ENCODE results near the gene ALOX15B. TPM values are rescaled to one million over a fixed set of nuclear protein-coding genes. Genes with fewer than 3 reads are reported as not detected.

ALOX15B gene
- polyA plus RNA-seq, 3 donors = 1.7 to 2.8 (median 2.0) TPM

- H3K27ac ChIP-seq (ENCODE audit: low read depth in 1 of 2, low read length in 2 of 2) = peak overlapping the region in 1 of 2 donors; percentile 52
- DNase-seq = peak in 1 of 3 donors; percentile 37
- no peaks in the 10 kb centered on the region for H4K20me1 ChIP-seq (ENCODE audit: insufficient read depth, low read length)
- H3K4me1 ChIP-seq (ENCODE audit: control insufficient read depth in 1 of 2, insufficient read depth in 2 of 2, low read length in 2 of 2) = peaks cover 79 to 91% of the 10 kb centered on the region in 2 donors
- peak overlapping the region; percentile 22 for H3K4me2 ChIP-seq (replicated peaks; ENCODE audit: extremely low read depth, low read length, poor library complexity, severe bottlenecking)
- 93% methylated on average over 5 of the region's 9 CpGs for WGBS (ENCODE audit: insufficient coverage)
- intact Hi-C loops (cut with micrococcal nuclease) = no loop called here
- peak overlapping the region in 1 of 2 donors; percentile 66 for H3K4me3 Mint-ChIP-seq
- peaks cover 0 to 2% (median 0%) of the 10 kb centered on the region in 7 donors for H3K9me3 Mint-ChIP-seq
- H3K79me2 ChIP-seq (ENCODE audit: insufficient read depth, low read length) = no peaks in the 10 kb centered on the region
- no peaks in the 10 kb centered on the region for H3K36me3 ChIP-seq (replicated peaks in 1 of 2; ENCODE audit: control insufficient read depth in 1 of 2, insufficient read depth in 2 of 2, low read length in 2 of 2)
- peak overlapping the region in 1 of 3 experiments; percentile 21 for H3K4me3 ChIP-seq (replicated peaks in 1 of 3; ENCODE audit: low read depth in 2 of 3, low read length in 3 of 3)
- no peaks in the 10 kb centered on the region for H3K9me3 ChIP-seq (replicated peaks in 1 of 2; ENCODE audit: control insufficient read depth in 1 of 2, insufficient read depth in 1 of 2, low read length in 2 of 2)
- peaks cover 81% of the 10 kb centered on the region for H3K4me1 Mint-ChIP-seq
- H2AFZ ChIP-seq (ENCODE audit: insufficient read depth, low read depth, low read length, poor library complexity, severe bottlenecking) = peak overlapping the region; percentile 11
- TF ChIP-seq CTCF (IDR thresholded peaks at IDR 0.05) = no peak
- peaks cover 0 to 5% (median 3%) of the 10 kb centered on the region in 3 donors for H3K27me3 Mint-ChIP-seq (ENCODE audit: low read depth in 3 of 3)
- H3K36me3 Mint-ChIP-seq = peaks cover 7 to 10% of the 10 kb centered on the region in 2 donors
- peak overlapping the region; percentile 52 to 79 (median 71) for H3K27ac Mint-ChIP-seq
- no peak overlapping the region for H3K9ac ChIP-seq (ENCODE audit: insufficient read depth, low read length, poor library complexity, severe bottlenecking)
- no peaks in the 10 kb centered on the region for H3K27me3 ChIP-seq (ENCODE audit: control insufficient read depth in 2 of 2, insufficient read depth in 2 of 2, low read length in 2 of 2)
Measured at GRCh38 chr17:8020776-8021564, 17.9 kb upstream of the ALOX15B start.

GRCh38 chr17:8021565-8022359 is 17.1 kb upstream of the ALOX15B start:
- Histone ChIP-seq H3K27ac (ENCODE audit: low read depth in 1 of 2, low read length in 2 of 2) (no peak overlapping the region), H4K20me1 (ENCODE audit: insufficient read depth, low read length) (no peaks in the 10 kb centered on the region), H3K4me1 (ENCODE audit: control insufficient read depth in 1 of 2, insufficient read depth in 2 of 2, low read length in 2 of 2) (peaks cover 71 to 83% of the 10 kb centered on the region in 2 donors), H2AFZ (ENCODE audit: insufficient read depth, low read depth, low read length, poor library complexity, severe bottlenecking) (no peak overlapping the region), H3K79me2 (ENCODE audit: insufficient read depth, low read length) (no peaks in the 10 kb centered on the region), H3K9me3 (replicated peaks in 1 of 2; ENCODE audit: control insufficient read depth in 1 of 2, insufficient read depth in 1 of 2, low read length in 2 of 2) (no peaks in the 10 kb centered on the region), H3K36me3 (replicated peaks in 1 of 2; ENCODE audit: control insufficient read depth in 1 of 2, insufficient read depth in 2 of 2, low read length in 2 of 2) (no peaks in the 10 kb centered on the region), H3K4me3 (replicated peaks in 1 of 3; ENCODE audit: low read depth in 2 of 3, low read length in 3 of 3) (no peak overlapping the region), H3K9ac (ENCODE audit: insufficient read depth, low read length, poor library complexity, severe bottlenecking) (no peak overlapping the region), H3K27me3 (ENCODE audit: control insufficient read depth in 2 of 2, insufficient read depth in 2 of 2, low read length in 2 of 2) (no peaks in the 10 kb centered on the region), H3K4me2 (replicated peaks; ENCODE audit: extremely low read depth, low read length, poor library complexity, severe bottlenecking) (no peak overlapping the region)
- Mint-ChIP-seq H3K36me3 (peaks cover 7 to 10% of the 10 kb centered on the region in 2 donors), H3K4me3 (no peak overlapping the region), H3K27ac (peak overlapping the region in 4 of 7 donors; percentile 11 to 17 (median 15)), H3K4me1 (peaks cover 73% of the 10 kb centered on the region), H3K27me3 (ENCODE audit: low read depth in 3 of 3) (peaks cover 0 to 5% (median 0%) of the 10 kb centered on the region in 3 donors), H3K9me3 (peaks cover 0 to 2% (median 0%) of the 10 kb centered on the region in 7 donors)
- intact Hi-C loops (cut with micrococcal nuclease) = no loop called here
- no peak for TF ChIP-seq CTCF (IDR thresholded peaks at IDR 0.05)
- DNase-seq = no peak
- WGBS (ENCODE audit: insufficient coverage) = 94% methylated on average over 9 of the region's 13 CpGs
